ENCODE measurements around the gene PYDC1. TPM values are rescaled to one million over a fixed set of nuclear protein-coding genes. Genes with fewer than 3 reads are reported as not detected.
A peak's percentile ranks its signal among the peaks of the same experiment; 100 is the strongest.

The PYDC1 gene
- total RNA-seq, 1 experiment from 2014 or later = 1.9 TPM

- TF ChIP-seq STAT6 (CRISPR knock-in tag; conservative IDR thresholded peaks at IDR 0.05; ENCODE audit: low read depth) = no peak
- no peak for TF ChIP-seq AFF4 (CRISPR knock-in tag; IDR thresholded peaks at IDR 0.05; ENCODE audit: borderline replicate concordance)
- no peak for TF ChIP-seq NR1H2 (CRISPR knock-in tag; IDR thresholded peaks at IDR 0.05)
- TF ChIP-seq GABPB1 (CRISPR knock-in tag; IDR thresholded peaks at IDR 0.05) = no peak
- no peak for TF ChIP-seq ZNF317 (CRISPR knock-in tag; IDR thresholded peaks at IDR 0.05; ENCODE audit: borderline replicate concordance, low read depth)
- no peak for TF ChIP-seq ATF3 (CRISPR knock-in tag; conservative IDR thresholded peaks at IDR 0.05)
- TF ChIP-seq GRHL2 (CRISPR knock-in tag; IDR thresholded peaks at IDR 0.05; ENCODE audit: insufficient replicate concordance, severe bottlenecking) = no peak
- no peak for TF ChIP-seq AR (CRISPR knock-in tag; IDR thresholded peaks at IDR 0.05)
- TF ChIP-seq ZNF232 (CRISPR knock-in tag; IDR thresholded peaks at IDR 0.05) = no peak
- TF ChIP-seq JUN (CRISPR knock-in tag; IDR thresholded peaks at IDR 0.05) = peak; percentile 39; the same call in 1 of the 2 replicates
- peak; percentile 70; the same call in 1 of the 2 replicates for TF ChIP-seq TCF7 (CRISPR knock-in tag; IDR thresholded peaks at IDR 0.05; ENCODE audit: low read depth)
- TF ChIP-seq ZMAT4 (CRISPR knock-in tag; IDR thresholded peaks at IDR 0.05) = no peak
- no peak for TF ChIP-seq IRF2 (CRISPR knock-in tag; IDR thresholded peaks at IDR 0.05; ENCODE audit: borderline replicate concordance, low read depth)
- TF ChIP-seq CBFB (CRISPR knock-in tag; IDR thresholded peaks at IDR 0.05; ENCODE audit: low read depth) = no peak
- no peak; the same call in 1 of the 2 replicates for TF ChIP-seq PREB (CRISPR knock-in tag; IDR thresholded peaks at IDR 0.05; ENCODE audit: borderline replicate concordance)
- TF ChIP-seq FOXP4 (CRISPR knock-in tag; IDR thresholded peaks at IDR 0.05) = peak; percentile 63; the same call in 1 of the 2 replicates
- TF ChIP-seq JAZF1 (CRISPR knock-in tag; IDR thresholded peaks at IDR 0.05) = no peak
- peak; percentile 89 for TF ChIP-seq MAX (CRISPR knock-in tag; IDR thresholded peaks at IDR 0.05)
- TF ChIP-seq E2F4 (CRISPR knock-in tag; IDR thresholded peaks at IDR 0.05; ENCODE audit: borderline replicate concordance, low read depth) = peak; percentile 86; the same call in 1 of the 2 replicates
- no peak for TF ChIP-seq ZNF138 (CRISPR knock-in tag; conservative IDR thresholded peaks at IDR 0.05)
- TF ChIP-seq NR3C1 (CRISPR knock-in tag; conservative IDR thresholded peaks at IDR 0.05; ENCODE audit: low read depth) = 0 out of 2 replicates have a peak, but pooled peaks have one; percentile 78
- TF ChIP-seq TEAD4 (CRISPR knock-in tag; IDR thresholded peaks at IDR 0.05) = peak; percentile 69; the same call in 1 of the 2 replicates
Observed at GRCh38 chr16:31214708-31215286, 2.1 kb downstream of the PYDC1 start (continued).

Data from WTC11 (cell line).